Endothelial cell of umbilical vein (primary cell): ENCODE measurements around the gene TAF11L5.
"Not testable (repeated sequence)": the region's sequence is repeated elsewhere in the genome, so short reads cannot be mapped to it uniquely, and the experiment has no call there.

Experiments used
- CTCF ChIP-seq, 2 donors: IDR thresholded peaks; 1 replicate in 1 of 2; 2 replicates in 1 of 2; pipeline ENCODE4 v1.5.1; 2011; ENCODE audit warnings: low read length in 2 of 2, mild to moderate bottlenecking in 2 of 2, moderate library complexity in 2 of 2, control low read depth in 1 of 2, inconsistent platforms in 1 of 2, low read depth in 1 of 2; ENCODE audit not compliant: insufficient read depth in 1 of 2; ENCODE audit errors: extremely low read depth in 1 of 2
- MYC ChIP-seq: IDR thresholded peaks from one replicate; pipeline ENCODE4 v1.6.1; 2011; ENCODE audit warnings: mild to moderate bottlenecking, low read depth, low read length
- POLR2A ChIP-seq: IDR thresholded peaks from 2 replicates; pipeline ENCODE4 v1.6.1; 2012; ENCODE audit warnings: low read depth, mild to moderate bottlenecking, control low read depth, low read length

DNA sequence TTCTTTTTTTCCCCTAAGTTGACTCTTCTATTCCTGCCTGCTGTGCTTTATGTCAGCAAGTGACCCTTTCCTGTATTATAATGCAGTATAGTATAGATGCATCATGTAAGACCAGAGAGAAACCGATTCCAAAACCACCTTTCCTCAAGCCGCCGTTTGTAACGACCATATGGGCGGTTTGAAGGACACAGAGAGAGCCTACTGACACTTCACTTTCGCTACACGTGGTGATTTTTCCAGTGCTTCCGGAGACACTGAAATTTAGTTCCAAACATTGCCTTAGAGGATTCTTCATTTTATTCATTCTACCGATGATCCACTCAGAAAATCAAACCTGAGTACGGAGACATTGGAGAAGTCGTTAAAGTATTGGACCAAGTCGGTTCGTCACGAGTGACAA, 5.5 kb upstream of the TAF11L5 start:
- TF ChIP-seq MYC; CTCF (IDR thresholded peaks at IDR 0.05; ENCODE audit: extremely low read depth in 1 of 2, insufficient read depth in 1 of 2, low read depth in 1 of 2, low read length in 2 of 2); POLR2A: not testable (repeated sequence)
